Smooth muscle cell of trachea (primary cell): ENCODE data around the gene SCN8A. TPM values are rescaled to one million over a fixed set of nuclear protein-coding genes. Genes with fewer than 3 reads are reported as not detected.

Source experiments
- total RNA-seq: library from RNA; depleted of rRNA; stranded (reverse); fragments of >200 nt; gene quantifications from 2 replicates; pipeline ENCODE4 v1.2.1, GENCODE V29; 2014

The SCN8A gene
- total RNA-seq, result 23.3 and 28.7 TPM in 2 replicates

GRCh38 chr12:51591016-51591901 lies at the start of gene SCN8A:
Gene SCN8A, plus strand, starts transcription at chr12:51591233. Its CDS starts 71,585 bp downstream, at chr12:51662818.

GRCh38 chr12:51848326-51848727 lies 257.3 kb downstream of the SCN8A start, which contains the start of gene FIGNL2:
Gene FIGNL2, minus strand, starts transcription at chr12:51848718. Its CDS starts 26,305 bp downstream, at chr12:51822413.

Other genes starting within 250 kb of the SCN8A start
- gene CELA1, start 244.6 kb upstream of the SCN8A start, total RNA-seq, result not detected in 2 replicates
- 98.1 and 191 TPM in 2 replicates for gene GALNT6, start 199.8 kb upstream of the SCN8A start, total RNA-seq
- 4.5 and 10.3 TPM in 2 replicates for gene SLC4A8, start 166.4 kb upstream of the SCN8A start, total RNA-seq